ENCODE data around the gene ANKS1B. TPM values are rescaled to one million over a fixed set of nuclear protein-coding genes. Genes with fewer than 3 reads are reported as not detected.

ANKS1B gene
- polyA plus RNA-seq, 3 donors, result not detected

- no peak overlapping the region for H3K4me2 ChIP-seq (replicated peaks; ENCODE audit: extremely low read depth, low read length, poor library complexity, severe bottlenecking)
- peaks cover 2 to 9% (median 5%) of the 10 kb centered on the region in 7 donors for H3K9me3 Mint-ChIP-seq
- H3K36me3 ChIP-seq (replicated peaks in 1 of 2; ENCODE audit: control insufficient read depth in 1 of 2, insufficient read depth in 2 of 2, low read length in 2 of 2), result no peaks in the 10 kb centered on the region
- TF ChIP-seq, protein P1, sequence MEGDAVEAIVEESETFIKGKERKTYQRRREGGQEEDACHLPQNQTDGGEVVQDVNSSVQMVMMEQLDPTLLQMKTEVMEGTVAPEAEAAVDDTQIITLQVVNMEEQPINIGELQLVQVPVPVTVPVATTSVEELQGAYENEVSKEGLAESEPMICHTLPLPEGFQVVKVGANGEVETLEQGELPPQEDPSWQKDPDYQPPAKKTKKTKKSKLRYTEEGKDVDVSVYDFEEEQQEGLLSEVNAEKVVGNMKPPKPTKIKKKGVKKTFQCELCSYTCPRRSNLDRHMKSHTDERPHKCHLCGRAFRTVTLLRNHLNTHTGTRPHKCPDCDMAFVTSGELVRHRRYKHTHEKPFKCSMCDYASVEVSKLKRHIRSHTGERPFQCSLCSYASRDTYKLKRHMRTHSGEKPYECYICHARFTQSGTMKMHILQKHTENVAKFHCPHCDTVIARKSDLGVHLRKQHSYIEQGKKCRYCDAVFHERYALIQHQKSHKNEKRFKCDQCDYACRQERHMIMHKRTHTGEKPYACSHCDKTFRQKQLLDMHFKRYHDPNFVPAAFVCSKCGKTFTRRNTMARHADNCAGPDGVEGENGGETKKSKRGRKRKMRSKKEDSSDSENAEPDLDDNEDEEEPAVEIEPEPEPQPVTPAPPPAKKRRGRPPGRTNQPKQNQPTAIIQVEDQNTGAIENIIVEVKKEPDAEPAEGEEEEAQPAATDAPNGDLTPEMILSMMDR (IDR thresholded peaks at IDR 0.05), result no peak
- H2AFZ ChIP-seq (ENCODE audit: insufficient read depth, low read depth, low read length, poor library complexity, severe bottlenecking), result no peak overlapping the region
- intact Hi-C loops (cut with micrococcal nuclease), result no loop called here
- H3K4me3 Mint-ChIP-seq, result no peak overlapping the region
- no peaks in the 10 kb centered on the region for H4K20me1 ChIP-seq (ENCODE audit: insufficient read depth, low read length)
- no CpG with 5 or more reads among the region's 1 CpG for WGBS (ENCODE audit: insufficient coverage)
- H3K27ac Mint-ChIP-seq, result no peak overlapping the region
- no peak overlapping the region for H3K9ac ChIP-seq (ENCODE audit: insufficient read depth, low read length, poor library complexity, severe bottlenecking)
- H3K4me3 ChIP-seq (replicated peaks in 1 of 3; ENCODE audit: low read depth in 2 of 3, low read length in 3 of 3), result no peak overlapping the region
- H3K79me2 ChIP-seq (ENCODE audit: insufficient read depth, low read length), result no peaks in the 10 kb centered on the region
- H3K27ac ChIP-seq (ENCODE audit: low read depth in 1 of 2, low read length in 2 of 2), result no peak overlapping the region
- H3K4me1 Mint-ChIP-seq, result no peaks in the 10 kb centered on the region
- peaks cover 0 to 5% of the 10 kb centered on the region in 2 donors for H3K9me3 ChIP-seq (replicated peaks in 1 of 2; ENCODE audit: control insufficient read depth in 1 of 2, insufficient read depth in 1 of 2, low read length in 2 of 2)
- H3K36me3 Mint-ChIP-seq, result no peaks in the 10 kb centered on the region
- peaks cover 0 to 3% (median 0%) of the 10 kb centered on the region in 3 donors for H3K27me3 Mint-ChIP-seq (ENCODE audit: low read depth in 3 of 3)
- no peaks in the 10 kb centered on the region for H3K4me1 ChIP-seq (ENCODE audit: control insufficient read depth in 1 of 2, insufficient read depth in 2 of 2, low read length in 2 of 2)
- no peak for DNase-seq
- no peaks in the 10 kb centered on the region for H3K27me3 ChIP-seq (ENCODE audit: control insufficient read depth in 2 of 2, insufficient read depth in 2 of 2, low read length in 2 of 2)
Observed at GRCh38 chr12:99736760-99737269, 247.9 kb downstream of the ANKS1B start.

DNA sequence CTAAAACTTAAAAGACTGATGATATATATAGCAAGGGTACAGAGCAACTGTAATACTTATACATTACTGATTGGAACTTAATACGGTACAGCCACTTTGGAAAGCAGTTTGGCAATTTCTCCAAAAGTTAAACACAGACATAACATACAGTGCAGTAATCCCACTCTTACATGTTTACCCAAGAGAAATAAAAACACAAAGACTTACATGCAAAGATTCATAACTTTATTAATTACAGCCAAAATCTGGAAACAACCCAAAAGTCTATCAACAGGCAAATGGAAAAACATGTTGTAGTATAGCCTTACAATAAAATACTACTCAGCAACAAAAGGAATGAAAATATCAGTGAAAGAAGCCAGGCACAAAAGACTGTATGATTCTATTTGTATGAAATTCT lies 252.6 kb downstream of the ANKS1B start:
- H3K36me3 Mint-ChIP-seq, result no peaks in the 10 kb centered on the region
- Histone ChIP-seq H3K79me2 (ENCODE audit: insufficient read depth, low read length) (no peaks in the 10 kb centered on the region), H3K9me3 (replicated peaks in 1 of 2; ENCODE audit: control insufficient read depth in 1 of 2, insufficient read depth in 1 of 2, low read length in 2 of 2) (no peaks in the 10 kb centered on the region), H3K27ac (ENCODE audit: low read depth in 1 of 2, low read length in 2 of 2) (no peak overlapping the region), H3K4me1 (ENCODE audit: control insufficient read depth in 1 of 2, insufficient read depth in 2 of 2, low read length in 2 of 2) (no peaks in the 10 kb centered on the region), H3K27me3 (ENCODE audit: control insufficient read depth in 2 of 2, insufficient read depth in 2 of 2, low read length in 2 of 2) (no peaks in the 10 kb centered on the region), H3K4me3 (replicated peaks in 1 of 3; ENCODE audit: low read depth in 2 of 3, low read length in 3 of 3) (no peak overlapping the region), H4K20me1 (ENCODE audit: insufficient read depth, low read length) (no peaks in the 10 kb centered on the region), H3K9ac (ENCODE audit: insufficient read depth, low read length, poor library complexity, severe bottlenecking) (no peak overlapping the region), H2AFZ (ENCODE audit: insufficient read depth, low read depth, low read length, poor library complexity, severe bottlenecking) (no peak overlapping the region), H3K4me2 (replicated peaks; ENCODE audit: extremely low read depth, low read length, poor library complexity, severe bottlenecking) (no peak overlapping the region), H3K36me3 (replicated peaks in 1 of 2; ENCODE audit: control insufficient read depth in 1 of 2, insufficient read depth in 2 of 2, low read length in 2 of 2) (no peaks in the 10 kb centered on the region)
- peaks cover 2 to 5% (median 3%) of the 10 kb centered on the region in 7 donors for H3K9me3 Mint-ChIP-seq
- TF ChIP-seq, protein P1 (IDR thresholded peaks at IDR 0.05), result no peak
- no peak overlapping the region for H3K4me3 Mint-ChIP-seq
- DNase-seq, result no peak
- H3K27me3 Mint-ChIP-seq (ENCODE audit: low read depth in 3 of 3), result peaks cover 0 to 4% (median 0%) of the 10 kb centered on the region in 3 donors
- intact Hi-C loops (cut with micrococcal nuclease), result no loop called here
- no peak overlapping the region for H3K27ac Mint-ChIP-seq
- no CpG with 5 or more reads among the region's 1 CpG for WGBS (ENCODE audit: insufficient coverage)
- no peaks in the 10 kb centered on the region for H3K4me1 Mint-ChIP-seq

Measured in CD14-positive monocyte (primary cell).